ENCODE data around the gene EFCAB9.

The EFCAB9 gene

GRCh38 chr5:172211676-172212075, 17.7 kb downstream of the EFCAB9 start:
- CTCF ChIA-PET, result interaction anchor here (1.0 to 1.7 kb wide), 2 partner anchors 15 to 82 kb away, joined by 3 to 5 read pairs; no protein-coding TSS in a partner anchor
- TF ChIP-seq CTCF (conservative IDR thresholded peaks at IDR 0.05; ENCODE audit: low read depth), result no peak

GRCh38 chr5:172213126-172213525, 19.2 kb downstream of the EFCAB9 start:
- TF ChIP-seq CTCF (conservative IDR thresholded peaks at IDR 0.05; ENCODE audit: low read depth), result no peak
- no peak for DNase-seq (ENCODE audit: low spot score)
- ChIA-PET POLR2A (ENCODE audit: low non-redundant PET) (no interaction called here), CTCF (interaction anchor here (1.7 kb wide), 1 partner anchor 81 kb away, joined by 5 read pairs; no protein-coding TSS in a partner anchor)
- no peak overlapping the region for H3K27ac ChIP-seq

More at GRCh38 chr5:172211676-172212075, 17.7 kb downstream of the EFCAB9 start:
- POLR2A ChIA-PET (ENCODE audit: low non-redundant PET), result no interaction called here
- no peak for DNase-seq (ENCODE audit: low spot score)
- H3K27ac ChIP-seq, result no peak overlapping the region

- TF ChIP-seq CTCF (conservative IDR thresholded peaks at IDR 0.05; ENCODE audit: low read depth), result no peak
- ChIA-PET CTCF (interaction anchor here (0.6 kb wide), 2 partner anchors 52 to 151 kb away, joined by 3 to 5 read pairs; no protein-coding TSS in a partner anchor), POLR2A (ENCODE audit: low non-redundant PET) (no interaction called here)
- no peak overlapping the region for H3K27ac ChIP-seq
- no peak for DNase-seq (ENCODE audit: low spot score)
Measured at GRCh38 chr5:172216345-172216744, 22.4 kb downstream of the EFCAB9 start.

DNA sequence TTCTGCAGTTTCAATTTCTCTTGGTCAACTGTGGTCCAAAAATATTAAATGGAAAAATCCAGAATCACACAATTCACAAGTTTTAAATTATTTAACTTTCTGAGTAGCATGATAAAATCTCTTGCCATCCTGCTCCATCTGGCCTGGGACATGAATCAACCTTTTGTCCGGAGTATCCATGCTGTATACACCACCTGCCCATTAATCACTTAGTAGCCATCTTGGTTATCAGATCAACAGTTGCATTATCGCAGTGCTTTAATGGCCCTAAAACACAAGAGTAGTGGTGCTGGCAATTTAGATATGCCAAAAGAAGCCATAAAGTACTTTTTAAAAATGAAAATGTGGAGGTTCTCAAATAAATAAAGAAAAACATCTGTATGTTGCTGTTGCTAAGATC, 25.3 kb downstream of the EFCAB9 start:
- ChIA-PET POLR2A (ENCODE audit: low non-redundant PET) (no interaction called here), CTCF (interaction anchor here (0.6 kb wide), 1 partner anchor 848 kb away, joined by 9 read pairs; no protein-coding TSS in a partner anchor)
- no peak for DNase-seq (ENCODE audit: low spot score)
- no peak for TF ChIP-seq CTCF (conservative IDR thresholded peaks at IDR 0.05; ENCODE audit: low read depth)
- H3K27ac ChIP-seq, result no peak overlapping the region

GRCh38 chr5:172223901-172224873, 30.2 kb downstream of the EFCAB9 start:
- no peak for TF ChIP-seq CTCF (conservative IDR thresholded peaks at IDR 0.05; ENCODE audit: low read depth)
- DNase-seq (ENCODE audit: low spot score), result no peak
- H3K27ac ChIP-seq, result no peak overlapping the region
- ChIA-PET CTCF (interaction anchor here (0.7 kb wide), 1 partner anchor 200 kb away, joined by 5 read pairs; no protein-coding TSS in a partner anchor), POLR2A (ENCODE audit: low non-redundant PET) (no interaction called here)

GRCh38 chr5:172224996-172225395, 31.0 kb downstream of the EFCAB9 start:
- POLR2A ChIA-PET (ENCODE audit: low non-redundant PET), result no interaction called here
- TF ChIP-seq CTCF (conservative IDR thresholded peaks at IDR 0.05; ENCODE audit: low read depth), result no peak
- no peak for DNase-seq (ENCODE audit: low spot score)
- CTCF ChIA-PET, result no interaction called here
- no peak overlapping the region for H3K27ac ChIP-seq
